Spleen (tissue), 11 donors: ENCODE results near the gene PTPRT. TPM values are rescaled to one million over a fixed set of nuclear protein-coding genes. Genes with fewer than 3 reads are reported as not detected.
"Not testable (repeated sequence)": the region's sequence is repeated elsewhere in the genome, so short reads cannot be mapped to it uniquely, and the experiment has no call there.

Experiments
- DNase-seq: peaks from one replicate; pipeline ENCODE4 v3.0.0-alpha.2; 2020
- H3K27ac ChIP-seq, 8 donors: fragments of 200-600 bp; sonication (generic) in 7 of 8; 1 replicate in 4 of 8; 2 replicates in 4 of 8; pipeline versions ENCODE4 v1.5.0 to v1.8.0; 2016 to 2021; ENCODE audit warnings: inconsistent platforms in 4 of 8, mild to moderate bottlenecking in 4 of 8, moderate library complexity in 1 of 8
- H3K27me3 ChIP-seq, 7 donors: fragments of 200-600 bp; sonication (generic) in 6 of 7; replicated peaks in 1 of 7; 1 replicate in 4 of 7; 2 replicates in 3 of 7; pipeline versions ENCODE4 v1.5.0 to v1.8.0; 2016 to 2021; ENCODE audit warnings: inconsistent platforms in 3 of 7, mild to moderate bottlenecking in 1 of 7
- H3K36me3 ChIP-seq, 6 donors: fragments of 200-600 bp; sonication (generic) in 5 of 6; 1 replicate in 4 of 6; 2 replicates in 2 of 6; pipeline versions ENCODE4 v1.5.0 to v1.8.0; 2016 to 2021; ENCODE audit warnings: inconsistent platforms in 2 of 6
- H3K4me1 ChIP-seq, 6 donors: fragments of 200-600 bp; sonication (generic) in 5 of 6; 1 replicate in 3 of 6; 2 replicates in 3 of 6; pipeline versions ENCODE4 v1.5.0 to v1.8.0; 2016 to 2021; ENCODE audit warnings: inconsistent platforms in 3 of 6
- H3K4me3 ChIP-seq, 8 donors: fragments of 200-600 bp; sonication (generic) in 7 of 8; 1 replicate in 4 of 8; 2 replicates in 4 of 8; pipeline versions ENCODE4 v1.5.0 to v1.8.0; 2016 to 2021; ENCODE audit warnings: inconsistent platforms in 4 of 8, mild to moderate bottlenecking in 4 of 8, moderate library complexity in 2 of 8
- H3K9me3 ChIP-seq, 8 donors: fragments of 200-600 bp; sonication (generic) in 7 of 8; 1 replicate in 4 of 8; 2 replicates in 4 of 8; pipeline versions ENCODE4 v1.5.0 to v1.8.0; 2016 to 2021; ENCODE audit warnings: inconsistent platforms in 4 of 8
- POLR2A ChIP-seq, 3 donors: fragments of 450-650 bp; IDR thresholded peaks; one replicate each; pipeline ENCODE4 v1.5.1; 2017; ENCODE audit warnings: antibody characterized with exemption in 3 of 3, mild to moderate bottlenecking in 1 of 3
- POLR2AphosphoS5 ChIP-seq, 3 donors: sonication (generic); formaldehyde crosslinking; IDR thresholded peaks; one replicate each; pipeline ENCODE4 v1.5.1; 2017; ENCODE audit warnings: antibody characterized with exemption in 3 of 3
- WGBS, 5 donors: extraction: QIAGEN DNeasy Blood & Tissue Kit in 3 of 5; methylation state at CpG; one replicate each; pipeline versions ENCODE4 v1.1.5 to v1.1.7; 2013 to 2018; 5-methylcytosine and 5-hydroxymethylcytosine counted together
- intact Hi-C: fragments of 100-400 bp; cut with DNase I; formaldehyde crosslinking; loops from one replicate; pipeline ENCODE4 v1.15.0; 2023; ENCODE audit warnings: low total_unique reads
- polyA plus RNA-seq, 3 donors: library from polyadenylated mRNA; stranded (reverse); fragments of 200-250 nt; gene quantifications; one replicate each; pipeline ENCODE4 v1.2.1, GENCODE V29; 2013
- total RNA-seq, 7 donors: library from RNA; depleted of rRNA in 3 of 7; stranded (reverse); fragments of >200 nt in 3 of 7; fragmentation: NEBNext Ultra II Directional in 4 of 7; extraction: Animal tissue kit (Norgen Biotek cat#: 25700) in 4 of 7; gene quantifications; one replicate each; pipeline versions ENCODE4 v1.1.0 to v1.2.1, GENCODE V29; 2016 to 2021
- TF ChIP-seq, protein P1 (sequence below), 11 experiments: fragments of 200-600 bp in 7 of 11; fragments of 450-650 bp in 4 of 11; sonication (generic) in 4 of 11; IDR thresholded peaks in 8 of 11; conservative IDR thresholded peaks in 3 of 11; 1 replicate in 7 of 11; 2 replicates in 4 of 11; pipeline versions ENCODE4 v1.4.0 to v1.8.0; 2016 to 2021; ENCODE audit warnings: antibody characterized with exemption in 11 of 11, inconsistent platforms in 4 of 11, mild to moderate bottlenecking in 1 of 11
- donor health status: healthy with polysubstance abuse.
- donor health status: DM: no; HTN: no; CAD: no; lungs with moderate emphysema.
- donor health status: DM: no; HTN: no; CAD: no.
- donor health status: Bipolar disorder and iron deficiency.
- donor health status: healthy.
- donor health status: DM: no; HTN: no; CAD: no.
- donor health status: DM: yes; HTN: yes; CAD: no.

Gene PTPRT
- total and polyA plus RNA-seq, 10 donors: 0.02 to 4.7 (median 1.2) TPM

DNA sequence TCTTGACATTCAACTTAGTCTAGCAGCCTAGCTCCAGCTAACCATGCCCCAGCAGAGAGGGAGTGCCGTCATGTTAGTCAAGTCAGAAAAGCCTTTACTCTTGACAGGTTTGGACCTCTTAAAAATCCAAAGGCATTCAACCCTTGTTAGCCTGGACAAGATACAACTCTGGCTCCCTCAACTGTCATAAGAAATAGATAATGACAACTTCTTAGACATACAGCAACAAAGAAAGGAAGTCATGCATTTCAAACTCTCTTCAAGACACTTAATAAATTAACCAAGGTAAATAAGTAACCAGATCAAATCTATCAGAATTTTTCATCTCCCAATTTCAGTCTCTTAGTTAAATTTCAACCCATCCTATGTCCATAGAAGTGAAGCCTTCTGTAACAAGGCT, 22.7 kb downstream of the PTPRT start:
- no peak overlapping the region for H3K27ac ChIP-seq
- DNase-seq: no peak
- H3K4me1 ChIP-seq: no peaks in the 10 kb centered on the region
- TF ChIP-seq, protein P1, sequence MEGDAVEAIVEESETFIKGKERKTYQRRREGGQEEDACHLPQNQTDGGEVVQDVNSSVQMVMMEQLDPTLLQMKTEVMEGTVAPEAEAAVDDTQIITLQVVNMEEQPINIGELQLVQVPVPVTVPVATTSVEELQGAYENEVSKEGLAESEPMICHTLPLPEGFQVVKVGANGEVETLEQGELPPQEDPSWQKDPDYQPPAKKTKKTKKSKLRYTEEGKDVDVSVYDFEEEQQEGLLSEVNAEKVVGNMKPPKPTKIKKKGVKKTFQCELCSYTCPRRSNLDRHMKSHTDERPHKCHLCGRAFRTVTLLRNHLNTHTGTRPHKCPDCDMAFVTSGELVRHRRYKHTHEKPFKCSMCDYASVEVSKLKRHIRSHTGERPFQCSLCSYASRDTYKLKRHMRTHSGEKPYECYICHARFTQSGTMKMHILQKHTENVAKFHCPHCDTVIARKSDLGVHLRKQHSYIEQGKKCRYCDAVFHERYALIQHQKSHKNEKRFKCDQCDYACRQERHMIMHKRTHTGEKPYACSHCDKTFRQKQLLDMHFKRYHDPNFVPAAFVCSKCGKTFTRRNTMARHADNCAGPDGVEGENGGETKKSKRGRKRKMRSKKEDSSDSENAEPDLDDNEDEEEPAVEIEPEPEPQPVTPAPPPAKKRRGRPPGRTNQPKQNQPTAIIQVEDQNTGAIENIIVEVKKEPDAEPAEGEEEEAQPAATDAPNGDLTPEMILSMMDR (IDR thresholded peaks at IDR 0.05 in 8 of 11, conservative IDR thresholded peaks at IDR 0.05 in 3 of 11): no peak
- TF ChIP-seq POLR2A (IDR thresholded peaks at IDR 0.05) (no peak), POLR2AphosphoS5 (IDR thresholded peaks at IDR 0.05) (no peak)
- no peaks in the 10 kb centered on the region for H3K36me3 ChIP-seq
- no peaks in the 10 kb centered on the region for H3K9me3 ChIP-seq
- WGBS, 5 donors: 75 to 92% (median 85%) methylated on average over 1 of the region's 1 CpG
- peaks cover 0 to 9% (median 0%) of the 10 kb centered on the region in 7 donors for H3K27me3 ChIP-seq
- intact Hi-C loops: no loop called here
- H3K4me3 ChIP-seq: no peak overlapping the region

DNA sequence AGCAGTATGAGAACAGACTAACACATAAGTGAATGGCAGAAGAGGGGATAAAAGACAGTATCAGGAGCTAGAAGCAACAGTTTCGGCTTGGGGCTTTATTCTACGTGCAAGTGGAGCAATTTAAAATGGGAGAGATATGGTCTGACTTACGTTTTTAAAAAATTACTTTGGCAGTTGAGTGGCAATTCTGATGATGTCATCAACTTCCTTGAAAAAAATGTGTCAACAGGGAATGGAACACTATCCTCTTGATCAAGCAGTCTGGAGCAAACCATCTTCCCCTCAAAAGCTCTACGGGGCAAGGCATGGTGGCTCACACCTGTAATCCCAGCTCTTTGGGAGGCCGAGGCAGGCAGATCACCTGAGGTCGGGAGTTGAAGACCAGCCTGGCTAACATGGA, 24.1 kb downstream of the PTPRT start:
- H3K4me3 ChIP-seq: no peak overlapping the region
- H3K27me3 ChIP-seq: no peaks in the 10 kb centered on the region
- H3K9me3 ChIP-seq: no peaks in the 10 kb centered on the region
- DNase-seq: no peak
- intact Hi-C loops: no loop called here
- no peaks in the 10 kb centered on the region for H3K4me1 ChIP-seq
- WGBS, 5 donors: 81 to 90% (median 87%) methylated on average over 6 of the region's 6 CpGs
- TF ChIP-seq POLR2AphosphoS5 (IDR thresholded peaks at IDR 0.05) (no peak), POLR2A (IDR thresholded peaks at IDR 0.05) (no peak)
- TF ChIP-seq, protein P1 (IDR thresholded peaks at IDR 0.05 in 8 of 11, conservative IDR thresholded peaks at IDR 0.05 in 3 of 11): no peak
- no peak overlapping the region for H3K27ac ChIP-seq
- H3K36me3 ChIP-seq: no peaks in the 10 kb centered on the region

DNA sequence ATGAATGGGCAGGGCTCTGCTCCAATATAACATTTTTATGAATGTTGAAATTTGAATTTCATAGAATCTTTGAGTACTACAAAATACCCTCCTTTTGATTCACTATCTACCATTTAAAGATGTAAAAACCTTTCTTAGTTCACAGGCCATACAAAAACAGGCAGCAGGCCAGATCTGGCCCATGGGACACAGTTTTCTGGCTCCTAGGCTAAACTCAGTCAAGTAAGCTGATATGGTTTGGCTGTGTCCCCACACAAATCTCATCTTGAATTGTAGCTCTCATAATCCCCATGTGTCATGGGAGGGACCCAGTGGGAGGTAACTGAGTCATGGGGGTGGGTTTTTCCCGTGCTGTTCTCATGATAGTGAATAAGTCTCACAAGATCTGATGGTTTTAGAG, 25.0 kb downstream of the PTPRT start:
- DNase-seq, H3K27ac ChIP-seq, intact Hi-C loops, H3K4me3 ChIP-seq, H3K27me3 ChIP-seq, H3K9me3 ChIP-seq, H3K4me1 ChIP-seq, H3K36me3 ChIP-seq: not testable (repeated sequence)
- WGBS, 5 donors: 61 to 93% (median 67%) methylated on average over 1 of the region's 1 CpG

DNA sequence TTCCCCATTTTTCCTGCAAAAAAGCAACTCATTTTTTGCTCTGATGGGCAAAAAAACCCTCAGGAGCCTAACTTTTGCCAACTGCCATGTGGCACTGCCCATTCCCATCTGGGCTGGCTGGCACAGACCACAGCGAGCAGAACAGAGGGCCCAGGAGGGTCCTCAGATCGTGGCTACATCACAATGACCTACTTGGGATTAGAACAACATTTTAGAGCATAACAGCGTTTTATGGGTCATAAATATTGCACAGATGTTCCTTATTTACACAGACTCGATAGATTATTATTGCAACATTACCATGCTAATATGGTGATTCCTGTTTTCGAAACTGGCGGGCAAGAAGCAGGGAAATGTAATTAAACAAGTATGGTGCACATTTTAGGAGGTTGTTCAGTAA, 28.0 kb downstream of the PTPRT start:
- Histone ChIP-seq H3K9me3 (peaks cover 0 to 8% (median 0%) of the 10 kb centered on the region in 8 donors), H3K36me3 (no peaks in the 10 kb centered on the region), H3K4me3 (no peak overlapping the region), H3K27ac (no peak overlapping the region), H3K4me1 (no peaks in the 10 kb centered on the region), H3K27me3 (no peaks in the 10 kb centered on the region)
- 73 to 84% (median 79%) methylated on average over 6 of the region's 6 CpGs for WGBS, 5 donors
- TF ChIP-seq POLR2A (IDR thresholded peaks at IDR 0.05) (no peak), POLR2AphosphoS5 (IDR thresholded peaks at IDR 0.05) (no peak)
- TF ChIP-seq, protein P1 (IDR thresholded peaks at IDR 0.05 in 8 of 11, conservative IDR thresholded peaks at IDR 0.05 in 3 of 11): no peak
- intact Hi-C loops: no loop called here
- no peak for DNase-seq

DNA sequence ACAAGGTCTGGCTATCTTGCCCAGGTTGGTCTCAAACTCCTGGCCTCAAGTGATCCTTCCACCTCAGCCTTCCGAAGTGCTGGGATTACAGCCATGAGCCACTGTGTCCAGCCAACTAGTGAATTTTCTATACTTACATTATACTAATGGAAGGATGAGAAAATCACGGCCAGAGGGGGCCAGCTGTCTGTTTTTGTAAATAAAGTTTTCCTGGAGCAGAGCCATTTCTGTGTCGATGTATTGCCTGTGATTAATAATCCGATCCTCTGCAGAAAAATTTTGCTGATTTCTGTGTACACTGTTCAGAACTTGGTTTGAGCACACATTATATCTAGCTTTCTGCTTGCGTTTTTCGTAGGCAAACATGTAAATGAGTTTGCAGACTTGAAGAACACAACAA, 28.8 kb downstream of the PTPRT start:
- no peak overlapping the region for H3K4me3 ChIP-seq
- TF ChIP-seq POLR2A (IDR thresholded peaks at IDR 0.05) (no peak), POLR2AphosphoS5 (IDR thresholded peaks at IDR 0.05) (no peak)
- TF ChIP-seq, protein P1 (IDR thresholded peaks at IDR 0.05 in 8 of 11, conservative IDR thresholded peaks at IDR 0.05 in 3 of 11): no peak
- 80 to 88% (median 83%) methylated on average over 6 of the region's 6 CpGs for WGBS, 5 donors
- no peak overlapping the region for H3K27ac ChIP-seq
- no peaks in the 10 kb centered on the region for H3K4me1 ChIP-seq
- H3K27me3 ChIP-seq: no peaks in the 10 kb centered on the region
- no peak for DNase-seq
- peaks cover 0 to 8% (median 0%) of the 10 kb centered on the region in 8 donors for H3K9me3 ChIP-seq
- no peaks in the 10 kb centered on the region for H3K36me3 ChIP-seq
- intact Hi-C loops: no loop called here
